HEK293 (cell line): ENCODE results near the gene SSC4D.

ENCODE experiments used
- CTCF ChIA-PET: fragments of 350-600 bp; formaldehyde crosslinking; extraction: SDS; loops from one replicate; lab custom pipeline; 2021; ENCODE audit warnings: antibody characterized with exemption; lab: Yijun Ruan, JAX
- POLR2A ChIA-PET: fragments of 300-600 bp; formaldehyde crosslinking; extraction: SDS; loops from one replicate; lab custom pipeline; 2020; ENCODE audit warnings: antibody characterized with exemption, inconsistent platforms; lab: Yijun Ruan, JAX
- H3K27ac ChIP-seq: fragments of 200-500 bp; sonication (Bioruptor generic); 2 replicates; pipeline ENCODE4 v1.5.1; 2014; ENCODE audit warnings: low read depth, low read length, control low read depth, inconsistent platforms; ENCODE audit errors: extremely low read depth
- H3K36me3 ChIP-seq, 2 experiments: fragments of 200-500 bp in 1 of 2; sonication (Bioruptor generic) in 1 of 2; 1 replicate in 1 of 2; 2 replicates in 1 of 2; pipeline ENCODE4 v1.5.1; 2014 to 2017; ENCODE audit warnings: inconsistent platforms in 2 of 2, low read length in 2 of 2; ENCODE audit not compliant: control insufficient read depth in 2 of 2, insufficient read depth in 1 of 2
- H3K4me1 ChIP-seq: fragments of 200-500 bp; sonication (Bioruptor generic); 2 replicates; pipeline ENCODE4 v1.5.1; 2014; ENCODE audit warnings: mild to moderate bottlenecking, low read length, inconsistent platforms; ENCODE audit not compliant: control insufficient read depth, insufficient read depth
- H3K4me3 ChIP-seq: 2 replicates; pipeline ENCODE4 v1.5.1; 2011; ENCODE audit warnings: low read depth, mild to moderate bottlenecking, control low read depth, low read length, moderate library complexity
- H3K9me3 ChIP-seq: fragments of 200-500 bp; sonication (Bioruptor generic); 2 replicates; pipeline ENCODE4 v1.5.1; 2014; ENCODE audit warnings: low read depth, low read length, inconsistent platforms; ENCODE audit not compliant: control insufficient read depth, insufficient read depth
- MYNN ChIP-seq: fragments of 450-650 bp; formaldehyde crosslinking; IDR thresholded peaks from 2 replicates; pipeline ENCODE4 v1.5.1; 2016; ENCODE audit warnings: missing biosample characterization, missing genetic modification characterization, borderline replicate concordance
- OVOL3 ChIP-seq: fragments of 450-650 bp; formaldehyde crosslinking; IDR thresholded peaks from 2 replicates; pipeline ENCODE4 v1.5.1; 2016; ENCODE audit warnings: missing biosample characterization, missing genetic modification characterization
- PRDM10 ChIP-seq: fragments of 450-650 bp; formaldehyde crosslinking; IDR thresholded peaks from 2 replicates; pipeline ENCODE4 v1.5.1; 2016; ENCODE audit warnings: missing biosample characterization, missing genetic modification characterization
- PRDM2 ChIP-seq: fragments of 450-650 bp; formaldehyde crosslinking; IDR thresholded peaks from 2 replicates; pipeline ENCODE4 v1.5.1; 2016; ENCODE audit warnings: missing biosample characterization, missing genetic modification characterization, borderline replicate concordance
- REPIN1 ChIP-seq: fragments of 450-650 bp; formaldehyde crosslinking; IDR thresholded peaks from 2 replicates; pipeline ENCODE4 v1.5.1; 2017; ENCODE audit warnings: missing biosample characterization, missing genetic modification characterization, low read depth
- SP2 ChIP-seq: fragments of 450-650 bp; formaldehyde crosslinking; IDR thresholded peaks from 2 replicates; pipeline ENCODE4 v1.5.1; 2016; ENCODE audit warnings: missing biosample characterization, missing genetic modification characterization
- SP7 ChIP-seq: fragments of 450-650 bp; formaldehyde crosslinking; IDR thresholded peaks from 2 replicates; pipeline ENCODE4 v1.5.1; 2016; ENCODE audit warnings: missing biosample characterization, missing genetic modification characterization
- TCF7L2 ChIP-seq: IDR thresholded peaks from 2 replicates; pipeline ENCODE4 v1.6.1; 2011; ENCODE audit warnings: low read depth, mild to moderate bottlenecking, inconsistent platforms, low read length, moderate library complexity, borderline replicate concordance
- TSHZ1 ChIP-seq: fragments of 450-650 bp; formaldehyde crosslinking; IDR thresholded peaks from 2 replicates; pipeline ENCODE4 v1.5.1; 2016; ENCODE audit warnings: missing biosample characterization, missing genetic modification characterization, borderline replicate concordance
- ZBTB17 ChIP-seq: fragments of 450-650 bp; formaldehyde crosslinking; IDR thresholded peaks from 2 replicates; pipeline ENCODE4 v1.5.1; 2016; ENCODE audit warnings: missing biosample characterization, missing genetic modification characterization
- ZNF132 ChIP-seq: fragments of 450-650 bp; formaldehyde crosslinking; IDR thresholded peaks from 2 replicates; pipeline ENCODE4 v1.5.1; 2017; ENCODE audit warnings: missing biosample characterization, missing genetic modification characterization, borderline replicate concordance
- ZNF175 ChIP-seq: fragments of 450-650 bp; formaldehyde crosslinking; IDR thresholded peaks from 2 replicates; pipeline ENCODE4 v1.5.1; 2016; ENCODE audit warnings: missing biosample characterization, missing genetic modification characterization
- ZNF24 ChIP-seq: fragments of 450-650 bp; formaldehyde crosslinking; IDR thresholded peaks from 2 replicates; pipeline ENCODE4 v1.5.1; 2016; ENCODE audit warnings: missing biosample characterization, missing genetic modification characterization
- ZNF292 ChIP-seq: fragments of 450-650 bp; formaldehyde crosslinking; IDR thresholded peaks from 2 replicates; pipeline ENCODE4 v1.5.1; 2016; ENCODE audit warnings: low read depth, missing biosample characterization, missing genetic modification characterization, borderline replicate concordance
- ZNF354C ChIP-seq: fragments of 450-650 bp; formaldehyde crosslinking; IDR thresholded peaks from 2 replicates; pipeline ENCODE4 v1.5.1; 2016; ENCODE audit warnings: missing biosample characterization, missing genetic modification characterization, low read depth, borderline replicate concordance
- ZNF423 ChIP-seq: fragments of 450-650 bp; formaldehyde crosslinking; IDR thresholded peaks from 2 replicates; pipeline ENCODE4 v1.5.1; 2016; ENCODE audit warnings: missing biosample characterization, missing genetic modification characterization
- ZNF449 ChIP-seq: fragments of 450-650 bp; formaldehyde crosslinking; IDR thresholded peaks from 2 replicates; pipeline ENCODE4 v1.5.1; 2017; ENCODE audit warnings: missing biosample characterization, mild to moderate bottlenecking, missing genetic modification characterization, moderate library complexity
- ZNF473 ChIP-seq: fragments of 450-650 bp; formaldehyde crosslinking; IDR thresholded peaks from 2 replicates; pipeline ENCODE4 v1.5.1; 2017; ENCODE audit warnings: missing biosample characterization, missing genetic modification characterization
- ZNF623 ChIP-seq: fragments of 450-650 bp; formaldehyde crosslinking; IDR thresholded peaks from 2 replicates; pipeline ENCODE4 v1.5.1; 2016; ENCODE audit warnings: missing biosample characterization, missing genetic modification characterization
- ZNF670 ChIP-seq: fragments of 450-650 bp; formaldehyde crosslinking; IDR thresholded peaks from 2 replicates; pipeline ENCODE4 v1.5.1; 2016; ENCODE audit warnings: missing biosample characterization, missing genetic modification characterization, low read depth
- ZNF707 ChIP-seq: fragments of 450-650 bp; formaldehyde crosslinking; IDR thresholded peaks from 2 replicates; pipeline ENCODE4 v1.5.1; 2016; ENCODE audit warnings: missing biosample characterization, missing genetic modification characterization
- ZSCAN30 ChIP-seq: fragments of 450-650 bp; IDR thresholded peaks from 2 replicates; pipeline ENCODE4 v1.5.1; 2018; ENCODE audit warnings: missing biosample characterization, mild to moderate bottlenecking, missing genetic modification characterization, moderate library complexity
- ZXDB ChIP-seq: fragments of 450-650 bp; formaldehyde crosslinking; IDR thresholded peaks from 2 replicates; pipeline ENCODE4 v1.5.1; 2016; ENCODE audit warnings: missing biosample characterization, missing genetic modification characterization

The SSC4D gene

GRCh38 chr7:76396864-76397263 is 12.6 kb downstream of the SSC4D start:
- H3K27ac ChIP-seq, result no peak overlapping the region

GRCh38 chr7:76395965-76396726 is 13.4 kb downstream of the SSC4D start:
- CTCF ChIA-PET, result interaction anchor here (0.6 kb wide), 1 partner anchor 31 kb away, joined by 5 read pairs; no protein-coding TSS in a partner anchor
- Histone ChIP-seq H3K4me1 (no peaks in the 10 kb centered on the region), H3K36me3 (no peaks in the 10 kb centered on the region), H3K4me3 (no peak overlapping the region), H3K27ac (no peak overlapping the region), H3K9me3 (no peaks in the 10 kb centered on the region)
- POLR2A ChIA-PET, result no interaction called here
- TF ChIP-seq ZNF623 (tag by site-specific recombination) (no peak), ZSCAN30 (no peak), MYNN (tag by site-specific recombination) (no peak), ZNF449 (tag by site-specific recombination) (no peak), ZNF292 (tag by site-specific recombination) (no peak), PRDM10 (tag by site-specific recombination) (0 out of 2 replicates have a peak, but pooled peaks have one; percentile 21), ZNF354C (tag by site-specific recombination) (no peak), PRDM2 (tag by site-specific recombination) (no peak)

More at GRCh38 chr7:76396864-76397263, 12.6 kb downstream of the SSC4D start:
- Histone ChIP-seq H3K36me3 (no peaks in the 10 kb centered on the region), H3K9me3 (no peaks in the 10 kb centered on the region), H3K4me3 (no peak overlapping the region), H3K4me1 (no peaks in the 10 kb centered on the region)
- TF ChIP-seq ZNF24 (tag by site-specific recombination), result no peak
- TF ChIP-seq ZNF132, result no peak
- TF ChIP-seq ZNF707, result no peak
- TF ChIP-seq ZNF670 (tag by site-specific recombination), result no peak
- no peak for TF ChIP-seq SP2 (tag by site-specific recombination)
- TF ChIP-seq TCF7L2, result no peak
- no peak for TF ChIP-seq OVOL3 (tag by site-specific recombination)
- TF ChIP-seq ZNF473 (tag by site-specific recombination), result no peak
- no peak for TF ChIP-seq ZNF423 (tag by site-specific recombination)
- no peak for TF ChIP-seq ZNF175
- no peak for TF ChIP-seq SP7 (tag by site-specific recombination)
- no peak for TF ChIP-seq ZBTB17 (tag by site-specific recombination)
- no peak for TF ChIP-seq TSHZ1 (tag by site-specific recombination)
- TF ChIP-seq REPIN1 (tag by site-specific recombination), result no peak
- no peak for TF ChIP-seq ZXDB (tag by site-specific recombination)
- POLR2A ChIA-PET, result interaction anchor here (0.6 kb wide), 1 partner anchor 1344 kb away, joined by 3 read pairs; no protein-coding TSS in a partner anchor
- CTCF ChIA-PET, result no interaction called here
